ENCODE data around the gene DAP.

Gene DAP

GRCh38 chr5:10760096-10760920 lies 726 bp downstream of the DAP start:
- DNase-seq (ENCODE audit: low read depth), result peak; percentile 67

- DNase-seq (ENCODE audit: low read depth), result no peak
Measured at GRCh38 chr5:10759111-10759510, 1.9 kb downstream of the DAP start.

GRCh38 chr5:10757922-10758555 lies 3.0 kb downstream of the DAP start:
- DNase-seq (ENCODE audit: low read depth), result no peak

- DNase-seq (ENCODE audit: low read depth), result no peak
Measured at GRCh38 chr5:10757043-10757442, 4.0 kb downstream of the DAP start.

- DNase-seq (ENCODE audit: low read depth), result peak; percentile 79
Measured at GRCh38 chr5:10756549-10756948, 4.5 kb downstream of the DAP start.

- DNase-seq (ENCODE audit: low read depth), result no peak
Measured at GRCh38 chr5:10753178-10753577, 7.9 kb downstream of the DAP start.

- DNase-seq (ENCODE audit: low read depth), result no peak
Measured at GRCh38 chr5:10752451-10752850, 8.6 kb downstream of the DAP start.

GRCh38 chr5:10750909-10751308 lies 10.1 kb downstream of the DAP start:
- DNase-seq (ENCODE audit: low read depth), result no peak

- no peak for DNase-seq (ENCODE audit: low read depth)
Measured at GRCh38 chr5:10747678-10748622, 13.1 kb downstream of the DAP start.

- no peak for DNase-seq (ENCODE audit: low read depth)
Measured at GRCh38 chr5:10746711-10747110, 14.3 kb downstream of the DAP start.

GRCh38 chr5:10745133-10745532 lies 15.9 kb downstream of the DAP start:
- DNase-seq (ENCODE audit: low read depth), result peak; percentile 22

- no peak for DNase-seq (ENCODE audit: low read depth)
Measured at GRCh38 chr5:10744681-10745080, 16.4 kb downstream of the DAP start.

GRCh38 chr5:10743951-10744350 lies 17.1 kb downstream of the DAP start:
- no peak for DNase-seq (ENCODE audit: low read depth)

- no peak for DNase-seq (ENCODE audit: low read depth)
Measured at GRCh38 chr5:10743526-10743925, 17.5 kb downstream of the DAP start.

- DNase-seq (ENCODE audit: low read depth), result no peak
Measured at GRCh38 chr5:10741661-10742060, 19.4 kb downstream of the DAP start.

- no peak for DNase-seq (ENCODE audit: low read depth)
Measured at GRCh38 chr5:10740384-10740783, 20.6 kb downstream of the DAP start.

GRCh38 chr5:10737880-10738279 lies 23.2 kb downstream of the DAP start:
- no peak for DNase-seq (ENCODE audit: low read depth)

GRCh38 chr5:10736808-10737207 lies 24.2 kb downstream of the DAP start:
- no peak for DNase-seq (ENCODE audit: low read depth)

- DNase-seq (ENCODE audit: low read depth), result no peak
Measured at GRCh38 chr5:10736354-10736753, 24.7 kb downstream of the DAP start.

- no peak for DNase-seq (ENCODE audit: low read depth)
Measured at GRCh38 chr5:10735569-10736276, 25.3 kb downstream of the DAP start.

- DNase-seq (ENCODE audit: low read depth), result no peak
Measured at GRCh38 chr5:10734832-10735523, 26.1 kb downstream of the DAP start.

All from fibroblast of gingiva (primary cell).